ENCODE data around the gene DCC.

DCC gene

GRCh38 chr18:52874774-52875173, 534.8 kb downstream of the DCC start:
- H3F3A ChIP-seq (ENCODE audit: insufficient read depth, low read length), result no peaks in the 10 kb centered on the region
- no peak overlapping the region for H3K9ac ChIP-seq (ENCODE audit: low read length)
- no peaks in the 10 kb centered on the region for H4K20me1 ChIP-seq (ENCODE audit: insufficient read depth, low read length)
- H3K4me2 ChIP-seq (ENCODE audit: low read depth, low read length), result no peak overlapping the region
- no peaks in the 10 kb centered on the region for H3K27me3 ChIP-seq (replicated peaks; ENCODE audit: insufficient read depth, low read length)
- TF ChIP-seq CTCF (IDR thresholded peaks at IDR 0.05; ENCODE audit: low read length) (no peak), EZH2phosphoT487 (IDR thresholded peaks at IDR 0.05; ENCODE audit: low read length) (no peak), EZH2 (optimal IDR thresholded peaks at IDR 0.05; ENCODE audit: low read depth, low read length) (no peak)
- DNase-seq, result no peak
- no peak overlapping the region for H2AFZ ChIP-seq (ENCODE audit: low read length)
- H3K9me3 ChIP-seq (replicated peaks; ENCODE audit: insufficient read depth, low read length), result no peaks in the 10 kb centered on the region
- H3K4me3 ChIP-seq (ENCODE audit: low read length), result no peak overlapping the region
- no peaks in the 10 kb centered on the region for H3K79me2 ChIP-seq (ENCODE audit: low read length)
- H3K36me3 ChIP-seq (replicated peaks; ENCODE audit: insufficient read depth, low read length), result no peaks in the 10 kb centered on the region
- no peaks in the 10 kb centered on the region for H3K4me1 ChIP-seq (ENCODE audit: low read length)
- H3K27ac ChIP-seq (ENCODE audit: low read length), result no peak overlapping the region
- no peaks in the 10 kb centered on the region for H3K9me2 ChIP-seq (replicated peaks; ENCODE audit: insufficient read depth, low read length)

GRCh38 chr18:52875725-52876124, 535.7 kb downstream of the DCC start:
- Histone ChIP-seq H3K9me3 (replicated peaks; ENCODE audit: insufficient read depth, low read length) (no peaks in the 10 kb centered on the region), H3K4me1 (ENCODE audit: low read length) (no peaks in the 10 kb centered on the region), H3K9ac (ENCODE audit: low read length) (no peak overlapping the region), H3F3A (ENCODE audit: insufficient read depth, low read length) (no peaks in the 10 kb centered on the region), H3K36me3 (replicated peaks; ENCODE audit: insufficient read depth, low read length) (no peaks in the 10 kb centered on the region), H3K4me3 (ENCODE audit: low read length) (no peak overlapping the region), H3K4me2 (ENCODE audit: low read depth, low read length) (no peak overlapping the region), H3K27me3 (replicated peaks; ENCODE audit: insufficient read depth, low read length) (no peaks in the 10 kb centered on the region), H3K79me2 (ENCODE audit: low read length) (no peaks in the 10 kb centered on the region), H3K27ac (ENCODE audit: low read length) (no peak overlapping the region), H3K9me2 (replicated peaks; ENCODE audit: insufficient read depth, low read length) (no peaks in the 10 kb centered on the region), H2AFZ (ENCODE audit: low read length) (no peak overlapping the region), H4K20me1 (ENCODE audit: insufficient read depth, low read length) (no peaks in the 10 kb centered on the region)
- TF ChIP-seq EZH2phosphoT487 (IDR thresholded peaks at IDR 0.05; ENCODE audit: low read length) (no peak), CTCF (IDR thresholded peaks at IDR 0.05; ENCODE audit: low read length) (no peak), EZH2 (optimal IDR thresholded peaks at IDR 0.05; ENCODE audit: low read depth, low read length) (no peak)
- no peak for DNase-seq

- DNase-seq, result peak; percentile 31
- H3K27ac ChIP-seq (ENCODE audit: low read length), result no peak overlapping the region
- H3K9me2 ChIP-seq (replicated peaks; ENCODE audit: insufficient read depth, low read length), result no peaks in the 10 kb centered on the region
- H3K4me2 ChIP-seq (ENCODE audit: low read depth, low read length), result no peak overlapping the region; the same call in 1 of the 2 replicates
- H3K36me3 ChIP-seq (replicated peaks; ENCODE audit: insufficient read depth, low read length), result no peaks in the 10 kb centered on the region
- no peaks in the 10 kb centered on the region for H3K4me1 ChIP-seq (ENCODE audit: low read length)
- H3K9ac ChIP-seq (ENCODE audit: low read length), result no peak overlapping the region
- no peaks in the 10 kb centered on the region for H4K20me1 ChIP-seq (ENCODE audit: insufficient read depth, low read length)
- no peaks in the 10 kb centered on the region for H3K27me3 ChIP-seq (replicated peaks; ENCODE audit: insufficient read depth, low read length)
- H3K4me3 ChIP-seq (ENCODE audit: low read length), result no peak overlapping the region
- no peak overlapping the region for H2AFZ ChIP-seq (ENCODE audit: low read length)
- no peaks in the 10 kb centered on the region for H3K79me2 ChIP-seq (ENCODE audit: low read length)
- H3K9me3 ChIP-seq (replicated peaks; ENCODE audit: insufficient read depth, low read length), result no peaks in the 10 kb centered on the region
- H3F3A ChIP-seq (ENCODE audit: insufficient read depth, low read length), result no peaks in the 10 kb centered on the region
- no peak for TF ChIP-seq EZH2 (optimal IDR thresholded peaks at IDR 0.05; ENCODE audit: low read depth, low read length)
- TF ChIP-seq EZH2phosphoT487 (IDR thresholded peaks at IDR 0.05; ENCODE audit: low read length), result no peak
- no peak for TF ChIP-seq CTCF (IDR thresholded peaks at IDR 0.05; ENCODE audit: low read length)
Observed at GRCh38 chr18:52888014-52888413, 548.0 kb downstream of the DCC start.

Measured in MM.1S (cell line).